AG09309 (cell line): ENCODE data around the gene TMEM266.

ENCODE experiments used
- DNase-seq: peaks from one replicate; pipeline ENCODE4 v3.0.0-alpha.2; 2010; ENCODE audit warnings: low read depth
- H3K4me3 ChIP-seq: 2 replicates; pipeline ENCODE4 v1.5.1; 2011; ENCODE audit warnings: mild to moderate bottlenecking, low read depth, low read length, moderate library complexity; ENCODE audit not compliant: control insufficient read depth
- TF ChIP-seq, protein P1 (sequence below): IDR thresholded peaks from 2 replicates; pipeline ENCODE4 v1.5.1; 2011; ENCODE audit warnings: mild to moderate bottlenecking, low read depth, low read length, inconsistent platforms; ENCODE audit not compliant: insufficient read depth, control insufficient read depth; ENCODE audit errors: missing control alignments

TMEM266 gene

DNA sequence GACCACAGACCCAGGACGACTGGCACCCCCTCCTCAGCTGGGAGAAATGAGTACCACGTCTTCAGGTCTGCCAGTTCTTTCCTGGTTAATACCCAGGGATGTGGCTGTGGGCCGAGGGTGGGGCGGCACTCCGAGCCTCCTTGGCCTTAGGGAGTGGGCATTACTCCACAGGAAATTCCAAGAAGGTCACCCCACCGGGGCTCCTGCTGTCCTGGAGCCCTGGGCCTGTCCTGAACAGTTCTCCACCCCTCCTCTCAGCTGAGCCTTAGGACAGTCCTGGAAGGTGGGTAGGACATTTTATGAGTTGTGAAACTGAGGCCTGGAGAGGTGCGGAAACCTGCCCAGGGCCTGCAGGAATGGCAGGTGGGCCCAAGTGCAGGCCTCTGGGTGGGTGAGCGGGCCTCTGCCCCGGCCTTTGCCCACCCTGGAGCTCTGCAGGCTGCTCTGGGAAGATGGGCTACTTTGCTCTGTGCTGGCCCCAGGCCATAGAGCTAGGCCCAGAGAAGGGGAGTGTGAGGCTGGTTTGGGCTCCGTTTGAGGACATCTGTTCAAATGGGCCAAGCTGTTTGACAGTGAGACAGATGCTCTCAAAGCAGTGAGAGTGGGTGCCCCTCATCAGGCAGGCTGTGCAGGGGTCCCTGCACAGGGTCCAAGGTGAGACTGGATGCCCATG, 103.1 kb downstream of the TMEM266 start:
- DNase-seq: no peak
- no peak overlapping the region for H3K4me3 ChIP-seq
- TF ChIP-seq, protein P1, sequence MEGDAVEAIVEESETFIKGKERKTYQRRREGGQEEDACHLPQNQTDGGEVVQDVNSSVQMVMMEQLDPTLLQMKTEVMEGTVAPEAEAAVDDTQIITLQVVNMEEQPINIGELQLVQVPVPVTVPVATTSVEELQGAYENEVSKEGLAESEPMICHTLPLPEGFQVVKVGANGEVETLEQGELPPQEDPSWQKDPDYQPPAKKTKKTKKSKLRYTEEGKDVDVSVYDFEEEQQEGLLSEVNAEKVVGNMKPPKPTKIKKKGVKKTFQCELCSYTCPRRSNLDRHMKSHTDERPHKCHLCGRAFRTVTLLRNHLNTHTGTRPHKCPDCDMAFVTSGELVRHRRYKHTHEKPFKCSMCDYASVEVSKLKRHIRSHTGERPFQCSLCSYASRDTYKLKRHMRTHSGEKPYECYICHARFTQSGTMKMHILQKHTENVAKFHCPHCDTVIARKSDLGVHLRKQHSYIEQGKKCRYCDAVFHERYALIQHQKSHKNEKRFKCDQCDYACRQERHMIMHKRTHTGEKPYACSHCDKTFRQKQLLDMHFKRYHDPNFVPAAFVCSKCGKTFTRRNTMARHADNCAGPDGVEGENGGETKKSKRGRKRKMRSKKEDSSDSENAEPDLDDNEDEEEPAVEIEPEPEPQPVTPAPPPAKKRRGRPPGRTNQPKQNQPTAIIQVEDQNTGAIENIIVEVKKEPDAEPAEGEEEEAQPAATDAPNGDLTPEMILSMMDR: no peak

DNA sequence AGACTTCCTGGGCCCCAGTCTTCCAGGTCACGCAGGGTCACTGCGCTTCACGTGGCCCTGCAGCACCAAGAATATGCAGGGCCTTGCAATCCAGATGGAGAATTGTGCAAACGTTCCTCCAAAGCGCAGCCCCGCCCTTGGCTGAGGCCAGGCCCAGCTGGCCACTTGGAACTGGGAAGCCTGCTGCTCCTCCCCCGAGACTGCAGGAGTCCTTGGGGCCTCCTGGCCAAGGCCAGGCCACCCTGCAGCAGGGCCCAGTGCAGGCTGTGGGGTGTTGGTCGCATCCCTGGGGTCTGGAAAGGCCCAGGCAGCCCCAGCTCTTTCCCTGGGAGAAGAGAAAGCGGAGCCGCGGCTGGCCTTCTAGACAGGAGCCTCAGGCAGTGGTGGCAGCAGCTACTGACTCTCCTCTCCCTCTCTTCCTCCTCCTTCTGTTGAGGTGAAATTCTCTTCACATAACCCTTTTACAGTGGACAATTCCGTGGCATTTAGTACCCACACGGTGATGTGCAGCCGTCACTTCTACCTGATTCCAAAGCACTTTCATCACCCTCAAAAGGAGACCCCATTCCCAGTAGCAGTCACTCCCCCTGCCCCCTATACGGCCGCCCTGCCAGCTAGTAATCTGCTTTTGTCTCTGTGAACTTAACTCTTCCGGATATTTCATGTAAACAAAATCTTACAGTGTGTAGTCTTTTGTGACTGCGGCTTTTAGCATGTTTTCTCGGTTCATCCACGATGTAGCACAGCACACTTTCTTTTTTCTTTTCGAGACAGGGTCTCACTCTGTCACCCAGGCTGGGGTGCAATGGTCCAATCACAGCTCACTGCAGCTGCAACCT, 103.9 kb downstream of the TMEM266 start:
- TF ChIP-seq, protein P1: no peak
- DNase-seq: peak; percentile 59
- no peak overlapping the region for H3K4me3 ChIP-seq

DNA sequence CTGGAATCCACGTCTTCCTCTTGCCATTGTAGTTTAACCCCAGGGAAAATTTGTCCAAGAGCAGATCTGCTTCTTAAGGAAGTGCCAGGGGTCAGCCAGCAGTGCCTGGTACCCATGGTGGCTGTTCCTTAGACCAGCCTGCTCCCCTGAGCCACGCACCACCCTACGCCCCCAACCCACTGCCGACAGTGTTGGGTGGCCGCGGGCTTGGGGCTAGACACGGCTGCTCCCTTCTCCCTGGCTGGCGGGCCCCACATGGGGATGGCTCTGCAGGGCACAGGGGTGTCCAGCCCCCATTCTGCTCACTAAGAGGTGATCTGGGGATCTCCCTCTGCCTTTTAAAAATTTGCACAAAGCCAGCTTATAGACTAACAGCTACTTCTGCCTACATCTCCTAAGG, 104.8 kb downstream of the TMEM266 start:
- DNase-seq: no peak
- H3K4me3 ChIP-seq: no peak overlapping the region
- TF ChIP-seq, protein P1: no peak

- no peak overlapping the region for H3K4me3 ChIP-seq
- DNase-seq: no peak
- TF ChIP-seq, protein P1: no peak
These were observed 106.2 kb downstream of the TMEM266 start for GRCh38 chr15:76165951-76166350.

DNA sequence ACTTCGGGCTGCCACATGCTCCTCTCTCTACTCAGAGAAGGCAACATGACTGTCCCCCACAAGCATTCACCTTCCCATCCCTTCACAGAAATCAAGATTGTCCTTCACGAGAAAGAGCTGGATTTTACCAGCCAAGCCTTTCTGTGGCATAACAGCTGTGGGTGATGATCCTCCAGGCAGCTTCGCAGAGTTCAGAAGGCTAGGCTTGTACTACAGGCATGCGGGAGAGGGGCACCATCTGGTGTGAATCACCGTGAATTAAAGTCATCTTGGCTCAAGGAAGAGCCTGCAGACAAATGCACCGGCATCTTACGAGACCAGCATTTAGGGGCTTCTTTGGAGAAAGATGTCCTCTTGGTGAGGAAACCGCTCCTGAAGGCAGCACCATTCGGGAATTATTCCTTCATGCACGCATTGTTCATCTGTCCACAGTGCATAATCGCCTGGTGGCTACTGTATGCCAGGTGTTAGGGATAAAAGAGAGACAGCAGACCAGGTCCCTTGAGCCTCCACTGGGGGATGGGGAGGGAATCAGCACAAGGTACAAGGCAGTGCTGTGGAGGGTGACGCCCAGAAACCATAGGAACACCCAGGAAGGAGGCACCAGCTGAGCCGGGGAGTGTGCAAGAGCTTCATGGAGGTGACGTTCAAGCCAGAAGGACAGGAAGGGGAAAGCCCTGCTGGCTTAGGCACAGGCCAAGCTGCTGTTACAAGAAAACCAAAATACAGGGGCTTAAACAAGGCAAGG, 108.6 kb downstream of the TMEM266 start:
- no peak overlapping the region for H3K4me3 ChIP-seq
- TF ChIP-seq, protein P1: no peak
- DNase-seq: no peak

DNA sequence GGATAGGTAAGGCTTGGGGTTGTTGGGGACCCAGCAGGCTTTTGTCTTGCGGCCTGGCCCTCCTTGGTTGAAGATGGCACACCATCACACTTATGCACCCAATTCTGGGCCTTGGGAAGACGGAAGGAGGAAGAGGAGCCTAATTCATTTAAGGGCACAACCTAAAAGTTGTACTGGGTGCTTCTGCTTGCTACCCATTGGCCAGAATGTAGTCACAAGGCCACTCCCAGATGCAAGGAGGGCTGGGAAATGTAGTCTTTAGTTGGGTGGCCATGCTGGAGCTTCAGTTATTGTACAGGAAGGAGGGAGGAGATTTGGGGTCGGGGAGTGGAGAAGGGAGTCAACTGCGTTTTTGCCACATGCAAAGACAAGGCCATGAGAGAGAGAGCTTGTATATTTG, 109.2 kb downstream of the TMEM266 start:
- TF ChIP-seq, protein P1: no peak
- H3K4me3 ChIP-seq: no peak overlapping the region
- no peak for DNase-seq
